GM12878 (cell line): Measurements from ENCODE around the gene ARAF. TPM values are rescaled to one million over a fixed set of nuclear protein-coding genes. Genes with fewer than 3 reads are reported as not detected.

Experiments
- ATAC-seq: fragments of 200-7000 bp; cut with Tn5 transposase; 3 replicates; pipeline ENCODE4 v1.9.1; 2020; ENCODE audit warnings: mild to moderate bottlenecking, moderate library complexity
- BruUV-seq: library from RNA; stranded (reverse); fragments of 400-500 nt; replicated peaks from 2 replicates; lab custom pipeline; 2021; lab: Mats Ljungman, UMichigan
- CTCF ChIA-PET: fragments of 300-600 bp; sonication (Branson Sonifier 250); formaldehyde crosslinking; extraction: SDS; loops from one replicate; lab custom pipeline; 2021; ENCODE audit warnings: inconsistent platforms; lab: Yijun Ruan, JAX
- POLR2A ChIA-PET: fragments of 350-600 bp; formaldehyde crosslinking; extraction: SDS; loops from one replicate; lab custom pipeline; 2021; ENCODE audit warnings: inconsistent platforms; lab: Charles Lee
- RAD21 ChIA-PET: fragments of 300-600 bp; sonication (Branson Sonifier 250); formaldehyde crosslinking; loops from one replicate; lab custom pipeline; 2023; ENCODE audit warnings: antibody characterized with exemption; ENCODE audit not compliant: unreplicated experiment; lab: Charles Lee
- SMC1A ChIA-PET: fragments of 300-600 bp; sonication (Branson Sonifier 250); formaldehyde crosslinking; loops from one replicate; lab custom pipeline; 2023; ENCODE audit not compliant: unreplicated experiment, uncharacterized antibody; lab: Charles Lee
- DNase-seq: peaks from one replicate; pipeline ENCODE4 v3.0.0-alpha.2; 2011; ENCODE audit warnings: low read depth, low spot score
- FAIRE-seq: peaks from 3 replicates; lab custom pipeline; 2011; peaks lifted over from hg19 to GRCh38; lab: Jason Lieb, UNC
- H2AFZ ChIP-seq: 2 replicates; pipeline ENCODE4 v1.6.0; 2011; ENCODE audit warnings: low read depth, low read length, control low read depth; ENCODE audit not compliant: control insufficient read depth
- H3K27ac ChIP-seq: 2 replicates; pipeline ENCODE4 v1.5.1; 2011; ENCODE audit warnings: control low read depth; ENCODE audit not compliant: control insufficient read depth, insufficient read depth
- H3K27me3 ChIP-seq, 2 experiments: replicated peaks in 1 of 2; 2 replicates each; pipeline versions ENCODE4 v1.6.0 to v1.6.1; 2011; ENCODE audit warnings: low read length in 1 of 2; ENCODE audit not compliant: control insufficient read depth in 2 of 2, insufficient read depth in 2 of 2
- H3K36me3 ChIP-seq, 2 experiments: 2 replicates each; pipeline ENCODE4 v1.5.1; 2011; ENCODE audit warnings: low read length in 1 of 2; ENCODE audit not compliant: control insufficient read depth in 2 of 2, insufficient read depth in 2 of 2
- H3K4me1 ChIP-seq: 2 replicates; pipeline ENCODE4 v1.6.1; 2011; ENCODE audit warnings: mild to moderate bottlenecking, low read length, moderate library complexity, mixed read lengths; ENCODE audit not compliant: control insufficient read depth, insufficient read depth
- H3K4me2 ChIP-seq: 2 replicates; pipeline ENCODE4 v1.6.0; 2011; ENCODE audit warnings: control low read depth; ENCODE audit not compliant: control insufficient read depth, insufficient read depth
- H3K4me3 ChIP-seq: fragments of 200-600 bp; sonication (generic); 2 replicates; pipeline ENCODE4 v1.5.1; 2016
- H3K79me2 ChIP-seq: 2 replicates; pipeline ENCODE4 v1.6.0; 2011; ENCODE audit warnings: low read length; ENCODE audit not compliant: control insufficient read depth, insufficient read depth
- H3K9ac ChIP-seq: 2 replicates; pipeline ENCODE4 v1.8.0; 2011; ENCODE audit warnings: low read length, control low read depth, mixed read lengths; ENCODE audit not compliant: control insufficient read depth, insufficient read depth
- H3K9me3 ChIP-seq: replicated peaks from 3 replicates; pipeline ENCODE4 v1.5.1; 2011; ENCODE audit warnings: mild to moderate bottlenecking, low read length; ENCODE audit not compliant: control insufficient read depth, insufficient read depth
- H4K20me1 ChIP-seq: 2 replicates; pipeline ENCODE4 v1.6.0; 2011; ENCODE audit not compliant: control insufficient read depth, insufficient read depth
- CHD4 ChIP-seq: fragments of 200-600 bp; sonication (generic); IDR thresholded peaks from 2 replicates; pipeline ENCODE4 v1.6.1; 2016; ENCODE audit warnings: mild to moderate bottlenecking
- GABPA ChIP-seq: IDR thresholded peaks from 2 replicates; pipeline ENCODE4 v1.6.1; 2014; ENCODE audit warnings: antibody characterized with exemption, low read depth, mild to moderate bottlenecking, inconsistent platforms
- IKZF1 ChIP-seq: fragments of 450-650 bp; conservative IDR thresholded peaks from 2 replicates; pipeline ENCODE4 v1.6.1; 2017; ENCODE audit warnings: antibody characterized with exemption, mild to moderate bottlenecking
- KAT2A ChIP-seq: conservative IDR thresholded peaks from 2 replicates; pipeline ENCODE4 v1.6.1; 2011; ENCODE audit warnings: low read depth, low read length; ENCODE audit not compliant: control insufficient read depth
- NR2F1 ChIP-seq: fragments of 450-650 bp; conservative IDR thresholded peaks from 2 replicates; pipeline ENCODE4 v1.6.1; 2017; ENCODE audit warnings: mild to moderate bottlenecking
- PAX5 ChIP-seq: IDR thresholded peaks from 2 replicates; pipeline ENCODE4 v1.6.1; 2011; ENCODE audit warnings: low read depth, low read length, borderline replicate concordance
- SPI1 ChIP-seq: IDR thresholded peaks from 2 replicates; pipeline ENCODE4 v1.6.1; 2011; ENCODE audit warnings: low read depth, mild to moderate bottlenecking, low read length, moderate library complexity, borderline replicate concordance; ENCODE audit not compliant: insufficient read depth
- TARDBP ChIP-seq: IDR thresholded peaks from 2 replicates; pipeline ENCODE4 v1.6.1; 2016; ENCODE audit warnings: borderline replicate concordance
- WGBS: methylation state at CpG from one replicate; pipeline ENCODE4 v1.1.6; 2016; ENCODE audit warnings: low lambda C conversion rate; ENCODE audit not compliant: insufficient replicate concordance, insufficient coverage; ENCODE audit errors: missing lambda C conversion rate; 5-methylcytosine and 5-hydroxymethylcytosine counted together
- in situ Hi-C: fragments of 300-500 bp; cut with MboI; formaldehyde crosslinking; loops from 9 replicates; pipeline ENCODE4 v1.14.3; 2018; ENCODE audit warnings: mixed read lengths
- intact Hi-C: fragments of 100-400 bp; cut with micrococcal nuclease; formaldehyde crosslinking; loops from one replicate; pipeline ENCODE4 v1.14.2; 2022; ENCODE audit not compliant: unreplicated experiment
- polyA plus RNA-seq, 11 experiments: library from polyadenylated mRNA; depleted of rRNA in 4 of 11; unstranded in 6 of 11; stranded (reverse) in 5 of 11; fragments of >200 nt; fragmentation: Nextera tagmentation in 4 of 11; fragmentation: Illumina TruSeq in 1 of 11; extraction: Ambion mirVana in 4 of 11; extraction: Trizol in 1 of 11; gene quantifications; 1 replicate in 1 of 11; 2 replicates in 10 of 11; pipeline versions ENCODE4 v1.2.1 to v1.2.3, GENCODE V29; 2011 to 2016; ENCODE audit warnings: inconsistent platforms in 2 of 11, missing spikeins in 2 of 11, low read depth in 1 of 11
- total RNA-seq, 4 experiments: library from RNA; depleted of rRNA in 3 of 4; stranded (reverse); fragments of >200 nt in 3 of 4; fragmentation: Illumina TruSeq in 1 of 4; extraction: Trizol in 1 of 4; gene quantifications; 2 replicates each; pipeline versions ENCODE4 v1.2.1 to v1.2.3, GENCODE V29; 2013 to 2021
- TF ChIP-seq, protein P1 (sequence below): IDR thresholded peaks from 2 replicates; pipeline ENCODE4 v1.6.1; 2012; ENCODE audit warnings: low read depth, low read length, improper control_type of control experiment

ARAF gene
- total and polyA plus RNA-seq, 10 of the 15 experiments (the other 5 are each of a cell fraction or from before 2014, with no cell fraction given): 5.0 to 79.2 (median 39.1) TPM

DNA sequence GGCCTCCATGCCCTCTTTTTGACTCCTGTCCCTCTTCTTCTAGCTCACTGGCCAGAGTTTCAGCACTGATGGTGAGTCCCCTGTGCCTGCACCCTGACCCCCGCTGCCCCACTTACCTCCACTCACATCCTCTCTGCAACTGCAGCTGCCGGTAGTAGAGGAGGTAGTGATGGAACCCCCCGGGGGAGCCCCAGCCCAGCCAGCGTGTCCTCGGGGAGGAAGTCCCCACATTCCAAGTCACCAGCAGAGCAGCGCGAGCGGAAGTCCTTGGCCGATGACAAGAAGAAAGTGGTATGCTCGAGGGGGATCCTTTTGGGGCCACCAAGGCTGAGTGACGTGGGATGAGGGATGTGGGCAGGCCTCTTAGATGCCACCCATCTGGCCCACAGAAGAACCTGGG lies 5.8 kb downstream of the ARAF start:
- CTCF ChIA-PET: no interaction called here
- SMC1A ChIA-PET: no interaction called here
- H2AFZ ChIP-seq: no peak overlapping the region
- H3K4me1 ChIP-seq: no peaks in the 10 kb centered on the region; the same call in 1 of the 2 replicates
- POLR2A ChIA-PET: interaction anchor here (1.4 kb wide), 1 partner anchor 67 kb away, joined by 3 read pairs; no protein-coding TSS in a partner anchor
- no peak overlapping the region for H3K4me2 ChIP-seq
- peaks cover 7 to 13% of the 10 kb centered on the region in 2 experiments for H3K36me3 ChIP-seq
- H3K79me2 ChIP-seq: peaks cover 17% of the 10 kb centered on the region
- in situ Hi-C loops (loop anchor here (10.0 kb wide), 2 partner anchors 78 to 458 kb away; no protein-coding TSS in a partner anchor), intact Hi-C loops (no loop called here)
- DNase-seq (no peak), FAIRE-seq (no peak), ATAC-seq (peak; percentile 75)
- 36% methylated on average over 10 of the region's 11 CpGs for WGBS
- RAD21 ChIA-PET: interaction anchor here (1.0 kb wide), 1 partner anchor 13 kb away, joined by 3 read pairs; no protein-coding TSS in a partner anchor
- no peak overlapping the region for H3K27ac ChIP-seq
- no TSS peak for BruUV-seq
- H3K9ac ChIP-seq: no peak overlapping the region
- H3K27me3 ChIP-seq: no peaks in the 10 kb centered on the region
- TF ChIP-seq, protein P1, sequence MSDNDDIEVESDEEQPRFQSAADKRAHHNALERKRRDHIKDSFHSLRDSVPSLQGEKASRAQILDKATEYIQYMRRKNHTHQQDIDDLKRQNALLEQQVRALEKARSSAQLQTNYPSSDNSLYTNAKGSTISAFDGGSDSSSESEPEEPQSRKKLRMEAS: no peak
- TF ChIP-seq IKZF1 (0 out of 2 replicates have a peak, but pooled peaks have one; percentile 20), PAX5 (peak; percentile 74), SPI1 (peak; percentile 63; the same call in 1 of the 2 replicates), GABPA (no peak), CHD4 (no peak), TARDBP (no peak), NR2F1 (peak; percentile 48), KAT2A (no peak)
- no peak overlapping the region for H3K4me3 ChIP-seq
- no peaks in the 10 kb centered on the region; the same call in 2 of the 3 replicates for H3K9me3 ChIP-seq
- no peaks in the 10 kb centered on the region for H4K20me1 ChIP-seq
